GM12878 (cell line): ENCODE measurements around the gene PRRX2.

ENCODE experiments used
- ASH2L ChIP-seq: fragments of 300-600, 200-600 bp; sonication (generic); IDR thresholded peaks from 2 replicates; pipeline ENCODE4 v1.6.1; 2017; ENCODE audit warnings: low read depth, mild to moderate bottlenecking, borderline replicate concordance
- SIX5 ChIP-seq: IDR thresholded peaks from 2 replicates; pipeline ENCODE4 v1.6.1; 2011; ENCODE audit warnings: mild to moderate bottlenecking, low read depth, low read length, moderate library complexity; ENCODE audit not compliant: severe bottlenecking
- TF ChIP-seq, protein P1 (sequence below), 3 experiments: IDR thresholded peaks in 2 of 3; conservative IDR thresholded peaks in 1 of 3; 2 replicates each; pipeline ENCODE4 v1.5.1; 2011; ENCODE audit warnings: low read depth in 3 of 3, low read length in 3 of 3, mild to moderate bottlenecking in 3 of 3, control low read depth in 2 of 3, moderate library complexity in 2 of 3, inconsistent platforms in 1 of 3, mixed read lengths in 1 of 3; ENCODE audit not compliant: control insufficient read depth in 2 of 3, insufficient read depth in 1 of 3; ENCODE audit errors: extremely low read depth in 1 of 3

DNA sequence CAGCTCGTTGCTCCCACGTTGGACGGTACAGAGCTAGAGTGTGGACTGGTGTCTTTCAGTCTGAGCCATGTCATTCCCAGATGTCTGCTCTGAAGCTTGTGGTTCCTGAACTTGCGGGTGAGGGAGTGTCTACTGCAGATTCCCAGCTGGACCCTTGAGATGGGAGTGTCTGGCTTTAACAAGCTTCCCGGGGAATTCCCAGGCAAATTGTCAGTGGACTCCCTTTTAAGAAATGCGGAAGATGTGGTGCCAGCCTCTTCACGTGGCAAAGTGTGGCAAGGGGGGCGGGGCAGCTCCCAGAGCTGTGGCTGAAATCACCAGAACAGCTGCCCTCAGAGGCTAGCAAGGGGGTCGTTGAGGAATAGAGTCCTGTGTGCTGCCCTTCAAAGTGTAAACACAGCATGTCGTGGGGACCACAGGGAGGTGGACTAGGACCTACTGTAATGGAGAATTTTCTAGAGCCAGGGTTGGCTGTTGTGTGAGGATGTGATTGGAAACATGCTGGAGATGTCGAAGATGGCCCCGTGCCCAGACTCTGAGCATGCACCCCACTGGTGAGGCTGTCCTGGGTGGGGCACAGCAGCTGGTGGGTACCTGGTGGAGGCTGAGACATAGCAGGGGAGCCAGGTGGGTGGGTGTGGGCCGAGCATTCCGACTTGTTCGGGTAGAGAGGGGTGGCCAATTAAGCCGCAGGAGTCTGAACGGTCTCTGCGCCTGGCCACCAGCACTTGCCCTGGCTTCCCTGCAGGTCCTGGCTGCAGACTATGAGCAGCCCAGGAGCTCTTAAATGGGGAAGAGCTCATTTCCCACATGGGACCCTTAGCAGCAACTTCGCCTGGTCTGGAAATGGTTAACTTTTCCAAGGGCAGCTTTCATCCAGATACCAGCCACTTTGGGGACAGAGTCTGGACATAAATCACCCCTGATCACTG lies 37.4 kb downstream of the PRRX2 start:
- TF ChIP-seq ASH2L: no peak
- TF ChIP-seq, protein P1, sequence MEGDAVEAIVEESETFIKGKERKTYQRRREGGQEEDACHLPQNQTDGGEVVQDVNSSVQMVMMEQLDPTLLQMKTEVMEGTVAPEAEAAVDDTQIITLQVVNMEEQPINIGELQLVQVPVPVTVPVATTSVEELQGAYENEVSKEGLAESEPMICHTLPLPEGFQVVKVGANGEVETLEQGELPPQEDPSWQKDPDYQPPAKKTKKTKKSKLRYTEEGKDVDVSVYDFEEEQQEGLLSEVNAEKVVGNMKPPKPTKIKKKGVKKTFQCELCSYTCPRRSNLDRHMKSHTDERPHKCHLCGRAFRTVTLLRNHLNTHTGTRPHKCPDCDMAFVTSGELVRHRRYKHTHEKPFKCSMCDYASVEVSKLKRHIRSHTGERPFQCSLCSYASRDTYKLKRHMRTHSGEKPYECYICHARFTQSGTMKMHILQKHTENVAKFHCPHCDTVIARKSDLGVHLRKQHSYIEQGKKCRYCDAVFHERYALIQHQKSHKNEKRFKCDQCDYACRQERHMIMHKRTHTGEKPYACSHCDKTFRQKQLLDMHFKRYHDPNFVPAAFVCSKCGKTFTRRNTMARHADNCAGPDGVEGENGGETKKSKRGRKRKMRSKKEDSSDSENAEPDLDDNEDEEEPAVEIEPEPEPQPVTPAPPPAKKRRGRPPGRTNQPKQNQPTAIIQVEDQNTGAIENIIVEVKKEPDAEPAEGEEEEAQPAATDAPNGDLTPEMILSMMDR (IDR thresholded peaks at IDR 0.05 in 2 of 3, conservative IDR thresholded peaks at IDR 0.05 in 1 of 3; ENCODE audit: control insufficient read depth in 2 of 3, extremely low read depth in 1 of 3, insufficient read depth in 1 of 3, low read depth in 3 of 3, low read length in 3 of 3): no peak
- TF ChIP-seq SIX5: no peak
